ENCODE results near the gene SF1.

The SF1 gene

DNA sequence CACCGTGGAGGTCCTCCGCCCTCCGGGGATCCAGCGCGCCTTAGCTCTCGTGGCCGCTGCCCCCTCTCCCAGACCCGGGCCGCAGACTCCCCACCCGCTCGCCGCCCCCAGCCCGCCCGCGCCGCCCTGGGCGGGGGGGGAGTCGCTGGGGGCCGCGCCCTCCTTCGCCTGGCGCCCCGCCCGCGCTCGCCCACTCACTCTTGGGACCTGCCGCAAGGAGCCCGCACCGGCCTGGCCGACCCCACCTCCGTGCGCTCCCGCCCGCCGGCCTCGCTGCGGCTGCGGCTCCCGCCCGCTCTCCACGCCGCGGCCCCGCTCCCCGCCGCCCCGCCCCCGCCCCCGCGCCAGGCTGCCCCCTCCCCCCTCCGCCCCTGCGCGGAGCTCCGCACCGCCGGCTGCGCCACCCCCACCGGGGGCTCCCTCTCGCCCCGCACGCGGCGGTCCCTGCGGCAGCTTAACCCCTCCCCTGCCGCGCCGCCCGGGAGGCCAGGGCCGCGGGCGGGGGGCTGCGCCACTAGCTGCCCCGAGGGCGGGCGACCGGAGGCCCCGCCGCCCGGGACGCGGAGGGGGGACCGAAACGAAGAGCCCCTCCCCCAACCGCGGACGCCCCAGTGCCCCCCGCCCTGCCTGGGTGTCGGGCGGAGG is 33.7 kb downstream of the SF1 start:
- DNase-seq, result no peak

- DNase-seq, result no peak
Measured at GRCh38 chr11:64743591-64744543, 34.5 kb downstream of the SF1 start, which contains the start of gene RASGRP2. Gene RASGRP2, minus strand, starts transcription at chr11:64744142. Its CDS starts 1,276 bp downstream, at chr11:64742866.

GRCh38 chr11:64742889-64743590 is 35.3 kb downstream of the SF1 start:
- DNase-seq, result no peak

GRCh38 chr11:64742087-64742888 is 36.1 kb downstream of the SF1 start:
- no peak for DNase-seq

DNA sequence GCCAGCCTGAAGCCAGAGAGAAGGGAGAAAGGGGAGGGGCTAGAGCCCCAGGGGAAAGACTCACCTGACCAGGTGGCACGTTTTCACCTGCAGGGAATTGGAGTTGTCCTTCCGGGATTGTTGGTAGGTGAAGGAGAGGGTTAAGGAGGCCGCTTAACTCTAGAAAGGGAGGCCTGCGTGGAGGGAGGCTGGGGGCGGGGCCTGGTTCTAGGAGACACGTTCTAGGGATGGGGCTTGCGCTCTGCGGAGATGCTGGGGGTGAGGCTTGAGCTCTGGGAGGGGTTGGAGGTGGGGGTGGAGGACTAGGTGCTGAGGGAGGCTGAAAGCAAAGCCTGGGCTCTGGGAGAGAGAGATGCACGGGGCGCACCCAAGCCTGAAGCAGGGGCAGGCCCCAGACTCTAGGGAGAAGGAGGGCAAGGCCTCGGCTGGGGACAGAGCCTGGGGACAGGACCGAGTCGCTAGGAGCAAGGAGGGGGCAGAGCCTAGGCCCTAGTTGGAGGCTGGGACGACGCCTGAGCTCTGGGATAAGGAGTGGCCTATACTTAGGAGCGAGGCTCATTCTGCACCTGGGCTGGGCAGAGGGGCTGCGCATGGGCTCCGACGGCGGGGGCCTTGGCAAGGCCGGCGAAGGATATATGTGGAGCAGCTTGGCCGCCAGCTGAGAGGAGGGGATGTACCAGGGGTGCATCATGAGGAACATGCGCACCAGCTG is 36.8 kb downstream of the SF1 start:
- DNase-seq, result no peak

DNA sequence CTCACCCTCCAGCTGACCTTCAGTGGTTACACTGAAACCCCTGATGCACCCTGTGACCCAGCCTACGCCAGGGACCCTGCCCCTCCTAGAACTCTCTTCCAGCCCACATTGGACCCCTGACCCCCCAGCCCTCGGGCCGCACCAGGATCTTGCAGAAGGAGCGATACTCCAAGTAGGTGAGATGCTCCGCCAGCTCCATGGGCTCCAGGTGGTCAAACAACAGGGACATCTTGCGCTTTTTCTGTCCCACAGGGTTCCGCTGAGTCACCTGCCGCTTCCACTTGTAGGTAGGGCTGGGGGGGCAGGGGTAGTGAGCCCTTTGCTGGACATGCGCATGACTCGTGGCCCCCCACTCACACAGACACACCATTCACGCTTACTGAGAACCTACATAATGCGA is 38.5 kb downstream of the SF1 start:
- DNase-seq, result no peak

GRCh38 chr11:64736654-64737053 is 41.7 kb downstream of the SF1 start:
- DNase-seq, result no peak

GRCh38 chr11:64735725-64736259 is 42.5 kb downstream of the SF1 start:
- no peak for DNase-seq

DNA sequence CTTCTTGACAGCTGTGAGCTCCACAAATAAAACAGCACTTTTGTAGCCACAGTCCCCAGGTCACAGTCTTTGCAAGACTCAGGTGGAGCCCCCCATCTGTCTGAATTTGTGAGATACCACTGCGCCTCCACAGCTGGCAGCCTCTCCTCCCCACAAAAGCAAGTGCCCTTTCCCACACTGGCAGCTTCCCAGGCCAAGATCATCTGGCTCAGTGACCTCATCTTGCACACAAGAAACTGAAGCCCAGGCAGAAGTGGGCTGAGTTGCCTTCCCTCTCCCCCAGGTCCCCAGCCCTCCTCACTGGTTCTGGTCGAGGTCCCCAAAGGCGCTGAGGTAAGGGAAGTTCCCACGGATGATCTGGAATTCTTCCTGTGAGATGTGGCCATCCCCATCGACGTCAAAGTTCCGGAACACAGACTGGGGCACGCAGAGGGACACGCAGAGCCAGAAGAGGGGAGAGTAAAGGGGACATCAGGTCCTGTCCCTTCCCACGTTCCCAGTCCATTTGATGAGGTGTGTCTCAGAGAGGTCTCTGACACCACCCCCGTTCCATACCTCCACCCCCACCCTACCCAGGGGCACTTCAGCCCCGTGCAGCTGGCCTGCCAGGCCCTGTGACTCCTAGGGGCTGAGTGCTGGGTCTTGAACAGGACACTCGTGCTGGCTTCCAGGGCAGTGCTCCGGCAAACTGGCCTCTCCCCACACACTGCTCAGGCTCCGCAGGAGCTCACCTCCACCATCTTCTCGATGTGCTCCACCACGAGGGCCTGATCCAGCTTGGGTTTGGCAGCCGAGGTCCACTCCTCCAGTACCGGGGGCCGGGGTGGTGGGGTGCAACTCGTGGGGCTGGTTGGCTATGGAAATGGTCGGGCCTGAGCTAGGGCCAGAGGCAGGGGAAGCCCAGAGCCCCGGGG is 43.3 kb downstream of the SF1 start:
- no peak for DNase-seq

DNA sequence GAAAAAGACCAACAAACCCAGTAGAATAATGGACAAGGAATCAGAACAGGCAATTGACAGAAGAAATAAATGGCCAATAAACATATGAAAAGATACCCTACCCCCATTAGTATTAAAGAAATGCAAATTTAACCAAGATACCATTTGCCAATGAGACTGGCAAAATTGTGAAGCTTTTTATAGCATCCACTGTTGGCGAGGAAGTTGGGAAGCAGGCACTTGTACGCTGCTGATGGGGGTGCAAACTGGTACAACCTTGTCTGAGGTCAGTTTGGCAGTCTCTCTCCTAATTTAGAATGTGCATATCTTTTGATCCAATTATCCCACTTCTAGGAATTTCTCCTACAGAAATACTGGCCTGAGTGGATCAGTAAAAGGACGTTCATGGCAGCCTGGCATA is 46.7 kb downstream of the SF1 start:
- DNase-seq, result no peak

DNA sequence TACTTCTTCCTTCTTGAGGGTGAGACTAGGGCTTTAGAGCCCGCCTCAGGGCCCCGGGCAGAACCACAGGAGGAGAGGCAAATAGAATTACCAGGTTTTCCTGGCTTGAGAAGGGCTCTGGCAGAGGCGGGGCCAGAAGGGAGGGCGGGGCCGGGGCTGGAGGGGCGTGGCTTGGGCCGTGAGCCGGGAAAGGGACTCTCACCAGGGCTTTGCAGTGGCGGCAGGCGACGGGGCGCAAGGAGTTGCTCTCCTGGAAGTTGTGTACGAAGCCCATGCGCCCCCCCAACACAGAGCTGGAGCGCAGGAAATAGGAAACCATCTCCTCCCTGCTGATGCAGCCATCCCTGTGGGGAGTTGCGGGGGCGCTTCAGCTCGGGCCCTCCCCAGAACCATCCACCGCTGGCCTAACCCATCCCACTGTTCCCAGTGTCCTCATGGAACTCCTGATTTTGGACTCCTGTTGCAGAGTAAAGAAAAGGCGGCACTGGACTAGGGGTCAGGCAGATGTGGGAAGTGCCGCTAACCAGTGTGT is 48.4 kb downstream of the SF1 start:
- DNase-seq, result no peak

DNA sequence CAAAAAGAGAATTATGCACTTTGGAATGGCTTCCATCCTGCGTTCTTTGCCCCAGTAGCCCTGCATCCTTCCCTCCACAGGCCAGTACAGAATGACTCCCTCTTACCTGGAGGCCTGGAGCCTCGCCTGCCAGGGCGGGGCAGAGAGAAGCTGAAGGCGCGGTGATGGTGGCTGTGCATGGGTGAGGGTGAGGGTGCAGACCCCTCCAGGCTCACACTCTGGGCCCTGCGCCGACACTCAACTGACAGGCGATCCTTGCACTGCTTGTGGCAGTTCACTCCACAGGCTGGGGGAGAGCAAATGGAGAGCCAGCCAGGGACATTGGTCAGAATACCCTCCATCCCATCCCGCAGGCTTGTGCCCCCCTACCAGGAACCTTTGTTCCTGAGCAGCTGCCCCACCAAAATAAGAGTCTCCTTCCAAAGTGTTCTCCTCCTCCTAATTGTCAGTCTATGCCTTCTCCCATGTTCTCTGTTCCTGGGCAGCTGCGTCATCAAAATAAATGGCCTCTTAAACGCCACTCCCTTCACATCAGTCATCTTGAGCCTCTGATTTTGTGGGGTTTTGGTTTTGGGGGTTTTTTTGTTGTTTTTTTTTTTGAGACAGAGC is 49.5 kb downstream of the SF1 start:
- no peak for DNase-seq

- no peak for DNase-seq
Measured at GRCh38 chr11:64726867-64727530, 51.3 kb downstream of the SF1 start.

- DNase-seq, result no peak
Measured at GRCh38 chr11:64726211-64726641, 52.1 kb downstream of the SF1 start.

- no peak for DNase-seq
Measured at GRCh38 chr11:64724863-64725532, 53.3 kb downstream of the SF1 start.

DNA sequence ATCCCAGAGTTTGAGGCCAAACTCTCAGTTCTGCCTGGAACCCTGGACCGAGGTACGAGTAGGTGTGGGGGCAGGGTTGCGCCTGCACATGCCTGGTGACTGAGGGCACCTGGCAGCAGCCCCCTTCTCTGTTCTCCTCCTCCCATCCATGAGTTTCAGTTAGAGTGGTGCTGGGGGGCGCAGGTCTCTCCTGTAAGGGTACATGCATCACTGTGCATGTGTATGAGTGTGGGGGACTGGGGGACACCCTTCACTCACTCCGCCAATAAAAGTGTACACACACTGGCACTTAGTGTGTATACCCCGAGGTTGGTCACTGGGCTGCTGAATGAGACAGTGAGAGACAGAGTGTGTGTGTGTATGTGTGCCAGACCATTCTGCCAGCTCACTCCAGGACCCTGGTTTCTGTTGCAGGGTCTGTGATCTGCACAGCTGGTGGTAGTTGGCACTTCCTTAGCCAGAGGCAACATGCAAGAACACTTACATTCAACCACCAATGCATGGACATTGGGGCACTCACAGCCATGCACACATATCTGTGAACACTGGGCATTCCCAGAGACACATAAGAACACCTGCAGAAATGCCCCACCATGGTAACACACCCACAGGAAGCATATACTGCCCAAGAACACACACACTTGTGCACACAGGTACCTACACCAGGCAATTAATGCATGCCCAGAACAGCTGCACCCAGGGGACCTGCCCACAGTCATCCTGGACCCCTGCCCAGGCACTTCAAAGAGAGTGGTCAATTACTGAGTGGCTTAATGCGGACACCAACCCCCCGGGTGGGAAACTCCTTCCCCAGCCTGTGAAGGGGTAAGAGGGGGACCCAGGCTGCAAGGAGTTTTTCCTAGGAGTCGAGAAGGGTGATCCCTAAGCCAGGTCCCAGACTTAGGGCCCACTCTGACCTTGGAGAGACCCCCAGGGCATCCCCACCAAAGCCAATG is 54.2 kb downstream of the SF1 start:
- no peak for DNase-seq
